Testis (tissue), 2 donors: ENCODE data around the gene CTBP2.

Source experiments
- CTCF ChIP-seq, 3 experiments: fragments of 450-650 bp in 2 of 3; fragments of 200-600 bp in 1 of 3; sonication (generic) in 1 of 3; IDR thresholded peaks; one replicate each; pipeline ENCODE4 v1.5.1; 2016 to 2019; ENCODE audit warnings: antibody characterized with exemption in 3 of 3, mild to moderate bottlenecking in 2 of 3, moderate library complexity in 1 of 3
- POLR2A ChIP-seq: fragments of 450-650 bp; IDR thresholded peaks from one replicate; pipeline ENCODE4 v1.6.1; 2017; ENCODE audit warnings: antibody characterized with exemption, mild to moderate bottlenecking, moderate library complexity

- no peak for TF ChIP-seq CTCF (IDR thresholded peaks at IDR 0.05)
- TF ChIP-seq POLR2A = no peak
Observed at GRCh38 chr10:125147971-125148439, 12.4 kb downstream of the CTBP2 start.
